ENCODE data around the gene DMGDH. TPM values are rescaled to one million over a fixed set of nuclear protein-coding genes. Genes with fewer than 3 reads are reported as not detected.

DMGDH gene
- total and polyA plus RNA-seq, 10 of the 15 experiments (the other 5 are each of a cell fraction or from before 2014, with no cell fraction given), result 0.22 to 1.5 (median 0.44) TPM; not detected in 3

DNA sequence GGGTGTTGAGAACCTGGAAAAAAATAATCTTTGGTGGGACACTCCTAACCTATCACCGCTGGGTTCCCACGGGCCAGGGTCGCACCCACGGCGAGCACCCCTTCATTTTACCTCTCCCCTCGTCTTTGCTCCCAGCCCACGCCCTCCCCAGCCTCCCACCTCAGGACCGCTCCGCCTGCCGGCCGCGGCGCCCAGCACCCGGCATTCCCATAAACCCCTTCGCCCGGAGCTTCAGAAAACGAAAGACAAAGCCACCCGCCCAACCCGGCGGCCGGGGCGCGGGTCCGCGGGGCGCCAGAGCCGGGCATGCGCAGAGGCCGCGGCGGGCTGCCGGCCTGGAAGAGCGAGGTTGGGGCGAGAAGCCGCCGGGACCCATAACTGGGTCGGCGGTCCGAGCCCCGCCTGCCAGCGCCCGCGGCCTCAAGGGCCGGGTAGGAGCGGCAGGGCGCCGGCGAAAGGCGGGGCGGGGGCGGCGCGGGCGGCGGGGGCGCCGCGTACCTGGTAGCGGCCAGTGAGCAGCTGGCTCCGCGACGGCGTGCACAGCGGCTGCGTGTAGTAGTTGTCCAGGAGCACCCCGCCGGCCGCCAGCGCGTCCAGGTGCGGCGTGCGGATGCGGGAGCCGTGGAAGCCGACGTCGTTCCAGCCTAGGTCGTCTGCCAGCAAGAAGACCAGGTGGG is 84.9 kb downstream of the DMGDH start (continued):
- TF ChIP-seq SIX5 (IDR thresholded peaks at IDR 0.05; ENCODE audit: low read depth, low read length, severe bottlenecking) (no peak), MEF2A (IDR thresholded peaks at IDR 0.05; ENCODE audit: insufficient read depth, low read depth, low read length) (no peak), PAX5 (IDR thresholded peaks at IDR 0.05; ENCODE audit: borderline replicate concordance, low read depth, low read length) (no peak), CEBPB (IDR thresholded peaks at IDR 0.05; ENCODE audit: borderline replicate concordance in 1 of 2, low read depth in 2 of 2, low read length in 2 of 2) (no peak), RFX5 (IDR thresholded peaks at IDR 0.05; ENCODE audit: low read depth, low read length) (no peak), SIN3A (IDR thresholded peaks at IDR 0.05; ENCODE audit: low read depth, low read length) (no peak; the same call in 1 of the 2 replicates), POU2F2 (IDR thresholded peaks at IDR 0.05; ENCODE audit: borderline replicate concordance, low read depth, low read length) (no peak; the same call in 2 of the 3 replicates), TCF12 (IDR thresholded peaks at IDR 0.05; ENCODE audit: low read depth, low read length) (0 out of 2 replicates have a peak, but pooled peaks have one; percentile 28), SPI1 (IDR thresholded peaks at IDR 0.05; ENCODE audit: borderline replicate concordance, insufficient read depth, low read depth, low read length) (no peak), RCOR1 (conservative IDR thresholded peaks at IDR 0.05; ENCODE audit: low read depth, low read length) (no peak), FOS (IDR thresholded peaks at IDR 0.05; ENCODE audit: borderline replicate concordance, extremely low read depth, insufficient read length) (no peak), CBX5 (IDR thresholded peaks at IDR 0.05; ENCODE audit: low read depth) (0 out of 2 replicates have a peak, but pooled peaks have one; percentile 5), TAF1 (IDR thresholded peaks at IDR 0.05; ENCODE audit: borderline replicate concordance, low read depth, low read length) (0 out of 2 replicates have a peak, but pooled peaks have one; percentile 3), SREBF2 (IDR thresholded peaks at IDR 0.05; ENCODE audit: low read length) (no peak), ZNF217 (IDR thresholded peaks at IDR 0.05) (no peak), FOXM1 (IDR thresholded peaks at IDR 0.05; ENCODE audit: low read depth, low read length) (no peak), BHLHE40 (IDR thresholded peaks at IDR 0.05; ENCODE audit: borderline replicate concordance in 1 of 2, low read depth in 2 of 2, low read length in 1 of 2) (no peak), NBN (IDR thresholded peaks at IDR 0.05) (no peak), ESRRA (IDR thresholded peaks at IDR 0.05; ENCODE audit: low read length) (no peak), STAT3 (IDR thresholded peaks at IDR 0.05; ENCODE audit: low read depth, low read length) (no peak), HDGF (IDR thresholded peaks at IDR 0.05) (no peak), ZNF384 (IDR thresholded peaks at IDR 0.05; ENCODE audit: borderline replicate concordance, low read depth, low read length) (no peak), PML (IDR thresholded peaks at IDR 0.05; ENCODE audit: low read length) (0 out of 2 replicates have a peak, but pooled peaks have one; percentile 6), SMC3 (IDR thresholded peaks at IDR 0.05; ENCODE audit: borderline replicate concordance, low read length) (no peak), NFYB (IDR thresholded peaks at IDR 0.05; ENCODE audit: insufficient read depth, low read depth, low read length) (no peak), MYC (IDR thresholded peaks at IDR 0.05; ENCODE audit: insufficient read depth, insufficient read length, insufficient replicate concordance, low read length, severe bottlenecking) (peak; percentile 15)
- TF ChIP-seq, protein P1, sequence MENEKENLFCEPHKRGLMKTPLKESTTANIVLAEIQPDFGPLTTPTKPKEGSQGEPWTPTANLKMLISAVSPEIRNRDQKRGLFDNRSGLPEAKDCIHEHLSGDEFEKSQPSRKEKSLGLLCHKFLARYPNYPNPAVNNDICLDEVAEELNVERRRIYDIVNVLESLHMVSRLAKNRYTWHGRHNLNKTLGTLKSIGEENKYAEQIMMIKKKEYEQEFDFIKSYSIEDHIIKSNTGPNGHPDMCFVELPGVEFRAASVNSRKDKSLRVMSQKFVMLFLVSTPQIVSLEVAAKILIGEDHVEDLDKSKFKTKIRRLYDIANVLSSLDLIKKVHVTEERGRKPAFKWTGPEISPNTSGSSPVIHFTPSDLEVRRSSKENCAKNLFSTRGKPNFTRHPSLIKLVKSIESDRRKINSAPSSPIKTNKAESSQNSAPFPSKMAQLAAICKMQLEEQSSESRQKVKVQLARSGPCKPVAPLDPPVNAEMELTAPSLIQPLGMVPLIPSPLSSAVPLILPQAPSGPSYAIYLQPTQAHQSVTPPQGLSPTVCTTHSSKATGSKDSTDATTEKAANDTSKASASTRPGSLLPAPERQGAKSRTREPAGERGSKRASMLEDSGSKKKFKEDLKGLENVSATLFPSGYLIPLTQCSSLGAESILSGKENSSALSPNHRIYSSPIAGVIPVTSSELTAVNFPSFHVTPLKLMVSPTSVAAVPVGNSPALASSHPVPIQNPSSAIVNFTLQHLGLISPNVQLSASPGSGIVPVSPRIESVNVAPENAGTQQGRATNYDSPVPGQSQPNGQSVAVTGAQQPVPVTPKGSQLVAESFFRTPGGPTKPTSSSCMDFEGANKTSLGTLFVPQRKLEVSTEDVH (IDR thresholded peaks at IDR 0.05; ENCODE audit: low read depth, partially characterized antibody), result no peak
- TF ChIP-seq, protein P2, sequence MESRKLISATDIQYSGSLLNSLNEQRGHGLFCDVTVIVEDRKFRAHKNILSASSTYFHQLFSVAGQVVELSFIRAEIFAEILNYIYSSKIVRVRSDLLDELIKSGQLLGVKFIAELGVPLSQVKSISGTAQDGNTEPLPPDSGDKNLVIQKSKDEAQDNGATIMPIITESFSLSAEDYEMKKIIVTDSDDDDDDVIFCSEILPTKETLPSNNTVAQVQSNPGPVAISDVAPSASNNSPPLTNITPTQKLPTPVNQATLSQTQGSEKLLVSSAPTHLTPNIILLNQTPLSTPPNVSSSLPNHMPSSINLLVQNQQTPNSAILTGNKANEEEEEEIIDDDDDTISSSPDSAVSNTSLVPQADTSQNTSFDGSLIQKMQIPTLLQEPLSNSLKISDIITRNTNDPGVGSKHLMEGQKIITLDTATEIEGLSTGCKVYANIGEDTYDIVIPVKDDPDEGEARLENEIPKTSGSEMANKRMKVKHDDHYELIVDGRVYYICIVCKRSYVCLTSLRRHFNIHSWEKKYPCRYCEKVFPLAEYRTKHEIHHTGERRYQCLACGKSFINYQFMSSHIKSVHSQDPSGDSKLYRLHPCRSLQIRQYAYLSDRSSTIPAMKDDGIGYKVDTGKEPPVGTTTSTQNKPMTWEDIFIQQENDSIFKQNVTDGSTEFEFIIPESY (IDR thresholded peaks at IDR 0.05), result no peak

All from GM12878 (cell line).